CD4-positive, alpha-beta T cell treated with Interferon alpha-2 for 1 hour (primary cell): Measurements from ENCODE around the gene OGFOD3.
"Not testable (repeated sequence)": the region's sequence is repeated elsewhere in the genome, so short reads cannot be mapped to it uniquely, and the experiment has no call there.

Experiments used
- DNase-seq, 2 donors: peaks; one replicate each; pipeline ENCODE4 v3.0.0-alpha.2; 2020 to 2022

Gene OGFOD3

GRCh38 chr17:82432017-82432416 is 13.6 kb upstream of the OGFOD3 start:
- DNase-seq = no peak

GRCh38 chr17:82429824-82430223 is 11.4 kb upstream of the OGFOD3 start:
- no peak for DNase-seq

- DNase-seq = no peak
Measured at GRCh38 chr17:82428546-82428945, 10.2 kb upstream of the OGFOD3 start.

GRCh38 chr17:82424863-82425159 is 6.4 kb upstream of the OGFOD3 start:
- DNase-seq = no peak

GRCh38 chr17:82424001-82424862 is 5.8 kb upstream of the OGFOD3 start:
- DNase-seq = peak; percentile 50 to 68

- peak in 1 of 2 donors; percentile 53 for DNase-seq
Measured at GRCh38 chr17:82419540-82419939, 1.2 kb upstream of the OGFOD3 start.

GRCh38 chr17:82416771-82417170 is 1.6 kb downstream of the OGFOD3 start:
- DNase-seq = peak in 1 of 2 donors; percentile 23

- no peak for DNase-seq
Measured at GRCh38 chr17:82416264-82416663, 2.1 kb downstream of the OGFOD3 start.

GRCh38 chr17:82415786-82416185 is 2.6 kb downstream of the OGFOD3 start:
- DNase-seq = no peak

- no peak for DNase-seq
Measured at GRCh38 chr17:82415336-82415735, 3.0 kb downstream of the OGFOD3 start.

- DNase-seq = peak; percentile 66 to 79
Measured at GRCh38 chr17:82414548-82415281, 3.7 kb downstream of the OGFOD3 start.

GRCh38 chr17:82412535-82413520 is 5.6 kb downstream of the OGFOD3 start:
- DNase-seq = no peak

- DNase-seq = not testable (repeated sequence)
Measured at GRCh38 chr17:82412081-82412480, 6.3 kb downstream of the OGFOD3 start.

GRCh38 chr17:82411396-82412053 is 6.9 kb downstream of the OGFOD3 start:
- no peak for DNase-seq

GRCh38 chr17:82410014-82410716 is 8.2 kb downstream of the OGFOD3 start:
- DNase-seq = no peak

GRCh38 chr17:82408938-82409318 is 9.5 kb downstream of the OGFOD3 start:
- no peak for DNase-seq

GRCh38 chr17:82408288-82408937 is 10.0 kb downstream of the OGFOD3 start:
- DNase-seq = no peak

GRCh38 chr17:82407255-82407654 is 11.1 kb downstream of the OGFOD3 start:
- DNase-seq = no peak

GRCh38 chr17:82406131-82406671 is 12.2 kb downstream of the OGFOD3 start:
- no peak for DNase-seq

- DNase-seq = no peak
Measured at GRCh38 chr17:82405051-82405450, 13.3 kb downstream of the OGFOD3 start.
